HG03135 (cell line): ENCODE measurements around the gene NTNG2.
"Not testable (repeated sequence)": the region's sequence is repeated elsewhere in the genome, so short reads cannot be mapped to it uniquely, and the experiment has no call there.

Source experiments
- ATAC-seq: cut with Tn5 transposase; IDR thresholded peaks from one replicate; pipeline ENCODE4 v1.9.1; 2021; ENCODE audit warnings: mild to moderate bottlenecking, moderate library complexity; ENCODE audit not compliant: unreplicated experiment

Gene NTNG2

DNA sequence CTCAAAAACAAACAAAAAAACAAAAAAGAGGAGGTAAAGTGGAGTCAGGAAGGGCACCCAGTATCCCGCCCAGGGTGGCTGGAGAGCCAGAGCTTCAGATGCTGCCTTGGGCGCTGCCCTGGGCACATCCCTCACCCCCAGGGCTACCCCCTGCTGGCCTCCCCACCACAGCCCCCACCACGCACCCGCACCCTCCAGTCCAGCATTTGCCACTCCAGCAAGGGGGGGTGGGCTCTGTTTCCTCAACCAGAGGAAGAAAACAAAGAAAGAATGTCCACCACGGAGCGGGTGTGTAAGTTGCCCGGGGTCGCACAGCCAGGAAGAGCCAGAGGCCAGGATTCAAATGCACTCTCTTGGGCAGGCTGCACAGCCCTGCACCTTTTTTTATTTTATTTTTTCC, 86.1 kb downstream of the NTNG2 start:
- ATAC-seq: no peak

DNA sequence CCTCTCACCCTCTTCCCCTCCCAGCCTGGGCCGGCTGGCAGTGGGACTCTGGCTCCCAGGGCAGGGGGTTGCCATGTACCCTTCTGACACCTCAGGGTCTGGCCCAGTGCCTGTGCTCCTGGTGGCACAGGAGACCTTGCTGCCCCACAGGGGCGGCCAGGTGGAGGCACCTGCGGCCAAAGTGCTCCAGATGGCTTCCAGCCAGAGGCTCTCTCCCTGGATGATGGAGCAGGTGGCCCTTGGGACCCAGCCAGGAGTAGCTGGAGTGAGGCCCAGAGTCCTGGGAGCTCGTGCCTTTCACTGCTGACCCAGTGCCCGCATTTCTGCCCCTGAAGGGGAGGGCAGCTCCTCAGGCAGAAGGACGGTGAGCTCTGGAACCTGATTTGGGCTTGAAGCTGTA, 87.3 kb downstream of the NTNG2 start:
- ATAC-seq: no peak

GRCh38 chr9:132249690-132250089, 87.8 kb downstream of the NTNG2 start:
- ATAC-seq: no peak

GRCh38 chr9:132250324-132251262, 88.7 kb downstream of the NTNG2 start:
- ATAC-seq: no peak

DNA sequence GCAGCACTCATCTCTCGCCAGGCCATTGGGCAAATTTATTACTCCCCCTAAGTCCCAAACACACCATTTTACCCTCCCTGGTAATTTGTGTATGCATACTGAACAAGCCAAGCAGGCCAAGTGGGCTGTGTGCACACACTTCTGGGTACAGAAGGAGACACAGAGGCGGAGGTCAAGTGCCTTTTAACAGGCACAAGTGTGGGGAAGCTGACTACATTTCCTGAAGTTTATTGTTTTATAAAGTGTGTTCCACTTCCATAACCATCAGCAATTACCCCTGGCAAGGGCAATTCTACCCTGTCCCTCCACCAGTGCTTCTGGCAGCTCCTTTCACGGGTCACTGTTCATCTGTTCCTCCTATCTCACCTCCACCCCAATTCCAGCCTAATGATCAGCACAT, 99.0 kb downstream of the NTNG2 start:
- ATAC-seq: no peak

GRCh38 chr9:132266017-132266416, 104.2 kb downstream of the NTNG2 start:
- no peak for ATAC-seq

- no peak for ATAC-seq
Observed at GRCh38 chr9:132267660-132268059, 105.8 kb downstream of the NTNG2 start.

GRCh38 chr9:132268725-132269352, 107.0 kb downstream of the NTNG2 start:
- ATAC-seq: no peak

DNA sequence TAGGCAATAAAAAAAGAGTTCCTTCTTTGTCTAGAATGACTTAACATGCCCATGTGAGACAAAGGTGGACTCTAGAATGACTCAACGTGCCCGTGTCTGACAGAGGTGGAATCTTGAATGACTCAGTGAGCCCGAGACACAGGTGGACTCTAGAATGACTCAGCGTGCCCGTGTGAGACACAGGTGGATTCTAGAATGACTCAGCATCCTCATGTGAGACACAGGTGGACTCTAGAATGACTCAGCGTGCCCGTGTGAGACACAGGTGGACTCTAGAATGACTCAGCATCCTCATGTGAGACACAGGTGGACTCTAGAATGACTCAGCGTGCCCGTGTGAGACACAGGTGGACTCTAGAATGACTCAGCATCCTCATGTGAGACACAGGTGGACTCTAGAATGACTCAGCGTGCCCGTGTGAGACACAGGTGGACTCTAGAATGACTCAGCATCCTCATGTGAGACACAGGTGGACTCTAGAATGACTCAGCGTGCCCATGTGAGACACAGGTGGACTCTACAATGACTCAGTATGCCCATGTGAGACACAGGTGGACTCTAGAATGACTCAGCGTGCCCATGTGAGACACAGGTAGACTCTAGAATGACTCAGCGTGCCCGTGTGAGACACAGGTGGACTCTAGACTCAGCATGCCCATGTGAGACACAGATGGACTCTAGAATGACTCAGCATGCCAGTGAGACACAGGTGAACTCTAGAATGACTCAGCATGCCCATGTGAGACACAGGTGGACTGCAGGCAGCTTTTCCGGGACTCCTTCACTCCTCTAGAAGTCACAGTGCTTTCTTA, 108.1 kb downstream of the NTNG2 start:
- not testable (repeated sequence) for ATAC-seq

- ATAC-seq: no peak
Observed at GRCh38 chr9:132274861-132275260, 113.0 kb downstream of the NTNG2 start.

GRCh38 chr9:132283165-132283564, 121.3 kb downstream of the NTNG2 start:
- no peak for ATAC-seq

GRCh38 chr9:132283863-132284262, 122.0 kb downstream of the NTNG2 start:
- no peak for ATAC-seq

DNA sequence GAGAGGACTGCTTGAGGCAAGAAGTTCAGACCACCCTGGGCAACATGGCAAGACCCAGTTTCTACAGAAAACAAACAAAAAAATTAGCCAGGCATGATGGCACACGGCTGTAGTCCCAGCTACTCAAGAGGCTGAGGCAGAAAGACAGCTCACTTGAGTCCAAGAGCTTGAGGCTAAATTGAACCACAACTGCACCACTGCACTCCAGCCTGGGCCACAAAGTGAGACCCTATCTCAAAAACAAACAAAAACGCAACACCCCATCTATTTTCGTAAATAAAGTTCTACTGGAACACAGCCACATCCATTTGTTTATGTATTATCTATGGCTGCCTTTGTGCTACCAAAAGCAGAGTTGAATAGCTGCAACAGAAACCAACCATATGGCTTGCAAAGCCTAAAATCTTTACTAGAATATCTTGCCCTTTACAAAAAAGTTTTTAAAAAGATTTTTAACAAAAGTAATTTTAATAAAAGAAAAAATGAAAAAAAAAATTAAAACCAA, 125.5 kb downstream of the NTNG2 start:
- ATAC-seq: no peak

GRCh38 chr9:132288361-132288760, 126.5 kb downstream of the NTNG2 start:
- ATAC-seq: no peak

DNA sequence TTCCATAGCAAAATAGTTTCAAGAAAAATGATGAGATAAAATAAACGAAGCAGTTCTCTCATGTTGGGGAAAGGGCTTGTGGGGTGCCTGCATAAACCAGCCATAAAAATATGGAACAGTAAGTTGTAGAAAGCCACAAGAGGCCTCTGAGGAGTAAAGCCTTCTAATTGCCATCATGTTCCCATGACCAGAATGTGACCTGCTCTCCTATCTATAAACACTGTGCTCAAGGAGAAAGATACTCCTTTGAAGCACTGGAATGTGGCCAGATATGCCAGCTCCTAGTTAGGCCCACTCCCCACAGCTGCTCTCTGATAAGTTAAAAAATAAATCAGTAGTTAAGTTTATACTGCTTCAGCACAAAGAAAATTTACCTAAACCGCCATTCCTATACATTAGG, 127.1 kb downstream of the NTNG2 start:
- no peak for ATAC-seq

DNA sequence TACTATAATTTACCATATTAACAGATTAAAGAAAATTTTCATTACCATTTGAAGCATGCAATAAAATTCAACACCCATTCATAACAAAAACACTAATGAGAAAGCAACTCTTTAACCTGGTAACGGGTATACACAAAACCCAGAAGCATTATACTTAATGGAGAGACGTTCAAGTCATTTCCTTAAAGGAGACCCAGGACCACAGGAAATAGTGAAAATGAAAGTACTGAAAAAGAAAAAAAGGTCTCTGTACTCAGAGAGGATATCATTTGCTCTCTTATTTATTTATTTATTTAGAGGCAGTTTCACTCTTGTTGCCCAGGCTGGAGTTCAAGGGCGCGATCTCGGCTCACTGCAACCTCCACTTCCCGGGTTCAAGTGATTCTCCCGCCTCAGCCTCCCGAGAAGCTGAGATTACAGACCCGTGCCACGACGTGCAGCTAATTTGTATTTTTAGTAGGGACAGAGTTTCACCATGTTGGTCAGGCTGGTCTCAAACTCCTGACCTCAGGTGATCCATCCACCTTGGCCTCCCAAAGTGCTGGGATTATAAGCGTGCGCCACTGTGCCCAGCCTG, 131.4 kb downstream of the NTNG2 start:
- ATAC-seq: no peak
